ENCODE data around the gene SLC39A10. TPM values are rescaled to one million over a fixed set of nuclear protein-coding genes. Genes with fewer than 3 reads are reported as not detected.
"Not testable (repeated sequence)": the region's sequence is repeated elsewhere in the genome, so short reads cannot be mapped to it uniquely, and the experiment has no call there.

The SLC39A10 gene
- total RNA-seq, 2 donors from 2014 or later, result 52.3 to 53.3 TPM

- H3K36me3 Mint-ChIP-seq, result peaks cover 15 to 37% of the 10 kb centered on the region in 2 donors
- ATAC-seq (peak in 1 of 2 donors; percentile 5), DNase-seq (ENCODE audit: low spot score in 2 of 2) (no peak)
- peaks cover 0 to 3% of the 10 kb centered on the region in 2 donors for H3K9me3 Mint-ChIP-seq
- peak overlapping the region; percentile 99 to 100 for H3K27ac Mint-ChIP-seq
These were observed 2.1 kb downstream of the SLC39A10 start for GRCh38 chr2:195659114-195659513.

- ATAC-seq, result peak; percentile 12 to 21
These were observed 3.2 kb downstream of the SLC39A10 start for GRCh38 chr2:195659982-195660890.

GRCh38 chr2:195662138-195662537 lies 5.1 kb downstream of the SLC39A10 start:
- Mint-ChIP-seq H3K36me3 (peaks cover 11 to 34% of the 10 kb centered on the region in 2 donors), H3K27ac (no peak overlapping the region), H3K9me3 (no peaks in the 10 kb centered on the region)
- ATAC-seq (no peak), DNase-seq (ENCODE audit: low spot score in 2 of 2) (no peak)

More at GRCh38 chr2:195659982-195660890, 3.2 kb downstream of the SLC39A10 start:
- peaks cover 15 to 37% of the 10 kb centered on the region in 2 donors for H3K36me3 Mint-ChIP-seq
- H3K27ac Mint-ChIP-seq, result peak overlapping the region; percentile 99 to 100
- DNase-seq (ENCODE audit: low spot score in 2 of 2), result peak in 1 of 2 donors; percentile 80
- H3K9me3 Mint-ChIP-seq, result peaks cover 0 to 3% of the 10 kb centered on the region in 2 donors

GRCh38 chr2:195663007-195663406 lies 6.0 kb downstream of the SLC39A10 start:
- no peaks in the 10 kb centered on the region for H3K9me3 Mint-ChIP-seq

GRCh38 chr2:195664528-195664927 lies 7.5 kb downstream of the SLC39A10 start:
- Mint-ChIP-seq H3K27ac (no peak overlapping the region), H3K36me3 (peaks cover 0 to 11% of the 10 kb centered on the region in 2 donors), H3K9me3 (no peaks in the 10 kb centered on the region)
- DNase-seq (ENCODE audit: low spot score in 2 of 2) (no peak), ATAC-seq (no peak)

More at GRCh38 chr2:195663007-195663406, 6.0 kb downstream of the SLC39A10 start:
- ATAC-seq (no peak), DNase-seq (ENCODE audit: low spot score in 2 of 2) (no peak)
- H3K36me3 Mint-ChIP-seq, result peaks cover 4 to 26% of the 10 kb centered on the region in 2 donors
- H3K27ac Mint-ChIP-seq, result peak overlapping the region; percentile 2 to 62

GRCh38 chr2:195665153-195665552 lies 8.1 kb downstream of the SLC39A10 start:
- H3K36me3 Mint-ChIP-seq; H3K9me3 Mint-ChIP-seq; ATAC-seq; H3K27ac Mint-ChIP-seq; DNase-seq (ENCODE audit: low spot score in 2 of 2): not testable (repeated sequence)

- DNase-seq (ENCODE audit: low spot score in 2 of 2) (no peak), ATAC-seq (no peak)
- Mint-ChIP-seq H3K9me3 (no peaks in the 10 kb centered on the region), H3K36me3 (no peaks in the 10 kb centered on the region), H3K27ac (peak overlapping the region in 1 of 2 donors; percentile 76)
These were observed 9.2 kb downstream of the SLC39A10 start for GRCh38 chr2:195666113-195666712.

- DNase-seq (ENCODE audit: low spot score in 2 of 2) (no peak), ATAC-seq (no peak)
- Mint-ChIP-seq H3K36me3 (no peaks in the 10 kb centered on the region), H3K9me3 (no peaks in the 10 kb centered on the region), H3K27ac (no peak overlapping the region)
These were observed 10.9 kb downstream of the SLC39A10 start for GRCh38 chr2:195667974-195668373.

GRCh38 chr2:195670191-195670590 lies 13.2 kb downstream of the SLC39A10 start:
- ATAC-seq (no peak), DNase-seq (ENCODE audit: low spot score in 2 of 2) (no peak)
- Mint-ChIP-seq H3K27ac (no peak overlapping the region), H3K36me3 (no peaks in the 10 kb centered on the region), H3K9me3 (no peaks in the 10 kb centered on the region)

GRCh38 chr2:195671563-195671962 lies 14.5 kb downstream of the SLC39A10 start:
- ATAC-seq (no peak), DNase-seq (ENCODE audit: low spot score in 2 of 2) (no peak)
- Mint-ChIP-seq H3K27ac (no peak overlapping the region), H3K36me3 (no peaks in the 10 kb centered on the region), H3K9me3 (no peaks in the 10 kb centered on the region)

- no peak for ATAC-seq
- no peak overlapping the region for H3K27ac Mint-ChIP-seq
- no peak for DNase-seq (ENCODE audit: low spot score in 2 of 2)
- peaks cover 0 to 6% of the 10 kb centered on the region in 2 donors for H3K36me3 Mint-ChIP-seq
- no peaks in the 10 kb centered on the region for H3K9me3 Mint-ChIP-seq
These were observed 15.6 kb downstream of the SLC39A10 start for GRCh38 chr2:195672674-195673073.

GRCh38 chr2:195674491-195675221 lies 17.6 kb downstream of the SLC39A10 start:
- Mint-ChIP-seq H3K9me3 (no peaks in the 10 kb centered on the region), H3K36me3 (peaks cover 0 to 6% of the 10 kb centered on the region in 2 donors), H3K27ac (peak overlapping the region in 1 of 2 donors; percentile 76)
- no peak for ATAC-seq
- no peak for DNase-seq (ENCODE audit: low spot score in 2 of 2)

GRCh38 chr2:195675783-195676427 lies 18.9 kb downstream of the SLC39A10 start:
- DNase-seq (ENCODE audit: low spot score in 2 of 2) (no peak), ATAC-seq (peak; percentile 34 to 91)
- peaks cover 11 to 19% of the 10 kb centered on the region in 2 donors for H3K36me3 Mint-ChIP-seq
- H3K27ac Mint-ChIP-seq, result peak overlapping the region in 1 of 2 donors; percentile 14
- H3K9me3 Mint-ChIP-seq, result peaks cover 0 to 6% of the 10 kb centered on the region in 2 donors

- ATAC-seq (no peak), DNase-seq (ENCODE audit: low spot score in 2 of 2) (no peak)
- H3K9me3 Mint-ChIP-seq, result peaks cover 0 to 7% of the 10 kb centered on the region in 2 donors
- peak overlapping the region in 1 of 2 donors; percentile 44 for H3K27ac Mint-ChIP-seq
- H3K36me3 Mint-ChIP-seq, result peaks cover 11 to 20% of the 10 kb centered on the region in 2 donors
These were observed 20.3 kb downstream of the SLC39A10 start for GRCh38 chr2:195677290-195677689.

GRCh38 chr2:195677884-195678283 lies 20.9 kb downstream of the SLC39A10 start:
- no peak for DNase-seq (ENCODE audit: low spot score in 2 of 2)
- ATAC-seq, result peak in 1 of 2 donors; percentile 43
- Mint-ChIP-seq H3K36me3 (peaks cover 11 to 20% of the 10 kb centered on the region in 2 donors), H3K9me3 (peaks cover 0 to 7% of the 10 kb centered on the region in 2 donors), H3K27ac (peak overlapping the region in 1 of 2 donors; percentile 44)

GRCh38 chr2:195682077-195682476 lies 25.1 kb downstream of the SLC39A10 start:
- no peak for ATAC-seq
- no peak overlapping the region for H3K27ac Mint-ChIP-seq

More at GRCh38 chr2:195682077-195682476, 25.1 kb downstream of the SLC39A10 start:
- peaks cover 0 to 7% of the 10 kb centered on the region in 2 donors for H3K9me3 Mint-ChIP-seq
- H3K36me3 Mint-ChIP-seq, result peaks cover 24 to 37% of the 10 kb centered on the region in 2 donors
- no peak for DNase-seq (ENCODE audit: low spot score in 2 of 2)

Data from activated naive CD4-positive, alpha-beta T cell treated with anti-CD3 and anti-CD28 coated beads, Interleukin-2, amount 50 U/mL, for 72 hours (primary cell).